ENCODE results near the gene MEIS1. TPM values are rescaled to one million over a fixed set of nuclear protein-coding genes. Genes with fewer than 3 reads are reported as not detected.

Gene MEIS1
- total RNA-seq, 2 experiments from 2014 or later, result not detected

DNA sequence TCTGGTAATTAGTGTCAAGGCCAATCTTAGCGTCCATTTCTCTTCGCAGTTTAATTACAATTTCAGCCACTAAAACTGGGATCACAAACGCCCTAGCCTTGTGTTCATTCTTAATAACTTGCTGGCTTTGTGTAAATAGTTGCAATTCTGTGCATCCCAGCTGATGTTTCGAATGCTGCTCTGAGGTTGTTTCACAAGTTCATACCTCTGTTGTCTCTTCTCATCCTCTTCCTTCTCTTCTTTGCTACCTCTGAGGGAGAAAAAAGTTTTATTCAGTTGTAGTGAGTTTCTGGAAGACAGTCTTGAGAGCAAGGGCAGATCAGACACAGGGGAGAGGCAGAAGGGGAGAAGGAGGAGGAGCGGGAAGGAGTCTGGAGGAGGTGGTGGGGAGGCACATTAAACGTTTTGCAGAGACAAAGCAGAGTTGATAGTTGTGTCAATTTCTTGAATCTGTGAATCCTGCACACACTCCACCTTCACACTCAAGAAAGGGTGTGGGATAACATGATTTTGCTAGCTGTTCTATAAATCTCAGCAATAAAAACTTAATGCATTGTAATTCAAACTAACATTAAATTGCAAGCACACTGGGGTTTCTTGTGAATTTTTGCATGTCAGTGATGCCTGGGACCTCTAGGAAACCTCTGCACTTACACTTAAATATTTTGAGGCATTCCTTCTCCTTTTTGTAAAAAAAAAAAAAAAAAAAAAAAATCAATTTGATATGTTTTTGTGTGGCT lies 6.8 kb downstream of the MEIS1 start:
- ATAC-seq, result no peak
- Mint-ChIP-seq H3K27me3 (ENCODE audit: low read depth) (peaks cover 50% of the 10 kb centered on the region), H3K4me3 (no peak overlapping the region), H3K9me3 (ENCODE audit: insufficient read depth) (no peaks in the 10 kb centered on the region), H3K36me3 (ENCODE audit: low read depth) (no peaks in the 10 kb centered on the region), H3K4me1 (ENCODE audit: low read depth) (no peaks in the 10 kb centered on the region), H3K27ac (no peak overlapping the region)
- CTCF ChIA-PET, result no interaction called here
- no peak for DNase-seq
- POLR2A ChIA-PET, result no interaction called here

DNA sequence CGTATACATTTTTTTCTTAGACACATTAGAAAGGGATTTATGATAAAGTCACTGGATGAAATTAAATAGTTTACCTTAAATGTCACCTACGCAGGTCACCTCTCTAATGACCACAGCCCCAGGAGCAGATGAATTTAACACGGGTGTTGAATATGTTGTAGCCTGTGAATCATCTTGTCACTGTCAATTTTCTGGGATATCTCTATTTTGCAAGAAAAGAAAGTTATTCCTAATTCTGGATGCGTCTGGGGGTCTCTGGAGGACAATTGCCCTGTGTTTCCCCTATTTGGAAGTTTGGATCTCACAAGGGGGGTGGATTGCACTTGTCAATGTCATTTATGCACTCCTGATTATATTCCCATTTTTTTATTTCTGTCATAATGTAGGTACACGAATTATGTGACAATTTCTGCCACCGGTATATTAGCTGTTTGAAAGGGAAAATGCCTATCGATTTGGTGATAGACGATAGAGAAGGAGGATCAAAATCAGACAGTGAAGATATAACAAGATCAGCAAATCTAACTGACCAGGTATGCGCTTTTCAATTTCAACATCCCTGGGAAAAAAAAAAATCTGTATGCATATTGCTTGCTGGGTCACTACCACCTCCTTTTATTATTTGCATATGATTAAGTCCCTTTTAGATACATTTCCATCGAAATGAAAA lies 7.7 kb downstream of the MEIS1 start:
- H3K27ac Mint-ChIP-seq, result no peak overlapping the region
- CTCF ChIA-PET, result no interaction called here

DNA sequence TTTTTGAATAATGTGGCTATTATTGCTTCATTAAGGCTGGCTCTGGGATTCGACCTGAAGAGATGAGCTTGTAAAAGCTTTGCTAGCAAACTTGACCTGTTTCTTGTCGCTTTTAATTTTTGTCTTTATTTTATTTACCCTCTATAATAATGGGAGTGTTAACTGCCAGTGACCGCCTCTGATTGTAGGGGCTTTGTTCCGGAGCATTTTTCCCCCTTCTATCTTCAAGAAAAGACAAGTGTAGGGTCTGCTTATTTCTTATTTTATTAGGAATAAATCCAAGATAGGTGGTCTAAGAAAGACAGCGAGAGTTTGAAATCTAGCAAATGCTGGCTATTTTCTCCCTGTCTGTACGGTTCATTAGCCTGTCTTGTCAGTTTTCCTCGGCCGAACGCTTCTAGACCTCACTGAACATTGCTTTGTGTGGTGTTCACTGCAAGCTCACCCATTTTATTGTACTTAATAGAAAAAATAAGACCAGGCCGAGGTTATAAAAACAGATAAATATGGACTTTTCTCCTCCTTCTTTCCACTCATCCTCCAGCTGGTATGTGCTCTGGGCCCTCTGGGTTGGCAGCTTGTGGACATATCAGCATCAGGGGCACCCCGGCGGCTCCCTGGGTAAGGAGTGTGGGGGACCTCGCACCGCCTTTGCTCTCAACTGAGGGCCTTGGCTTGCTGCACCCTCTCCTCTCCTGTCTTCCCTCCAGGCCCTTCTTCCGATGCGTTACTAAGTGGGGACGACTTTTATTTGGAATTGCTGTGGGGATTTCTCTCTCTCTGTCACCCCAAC lies 8.5 kb downstream of the MEIS1 start:
- ChIA-PET CTCF (no interaction called here), POLR2A (no interaction called here)
- no peak overlapping the region for H3K27ac Mint-ChIP-seq
- H3K4me1 Mint-ChIP-seq (ENCODE audit: low read depth), result no peaks in the 10 kb centered on the region
- H3K4me3 Mint-ChIP-seq, result no peak overlapping the region
- no peaks in the 10 kb centered on the region for H3K36me3 Mint-ChIP-seq (ENCODE audit: low read depth)
- DNase-seq (no peak), ATAC-seq (no peak)
- H3K9me3 Mint-ChIP-seq (ENCODE audit: insufficient read depth), result no peaks in the 10 kb centered on the region
- peaks cover 43% of the 10 kb centered on the region for H3K27me3 Mint-ChIP-seq (ENCODE audit: low read depth)

More for the DNA sequence above, 7.7 kb downstream of the MEIS1 start:
- POLR2A ChIA-PET, result no interaction called here
- Mint-ChIP-seq H3K4me1 (ENCODE audit: low read depth) (no peaks in the 10 kb centered on the region), H3K36me3 (ENCODE audit: low read depth) (no peaks in the 10 kb centered on the region), H3K4me3 (no peak overlapping the region), H3K9me3 (ENCODE audit: insufficient read depth) (no peaks in the 10 kb centered on the region), H3K27me3 (ENCODE audit: low read depth) (peaks cover 48% of the 10 kb centered on the region)
- DNase-seq (no peak), ATAC-seq (no peak)

DNA sequence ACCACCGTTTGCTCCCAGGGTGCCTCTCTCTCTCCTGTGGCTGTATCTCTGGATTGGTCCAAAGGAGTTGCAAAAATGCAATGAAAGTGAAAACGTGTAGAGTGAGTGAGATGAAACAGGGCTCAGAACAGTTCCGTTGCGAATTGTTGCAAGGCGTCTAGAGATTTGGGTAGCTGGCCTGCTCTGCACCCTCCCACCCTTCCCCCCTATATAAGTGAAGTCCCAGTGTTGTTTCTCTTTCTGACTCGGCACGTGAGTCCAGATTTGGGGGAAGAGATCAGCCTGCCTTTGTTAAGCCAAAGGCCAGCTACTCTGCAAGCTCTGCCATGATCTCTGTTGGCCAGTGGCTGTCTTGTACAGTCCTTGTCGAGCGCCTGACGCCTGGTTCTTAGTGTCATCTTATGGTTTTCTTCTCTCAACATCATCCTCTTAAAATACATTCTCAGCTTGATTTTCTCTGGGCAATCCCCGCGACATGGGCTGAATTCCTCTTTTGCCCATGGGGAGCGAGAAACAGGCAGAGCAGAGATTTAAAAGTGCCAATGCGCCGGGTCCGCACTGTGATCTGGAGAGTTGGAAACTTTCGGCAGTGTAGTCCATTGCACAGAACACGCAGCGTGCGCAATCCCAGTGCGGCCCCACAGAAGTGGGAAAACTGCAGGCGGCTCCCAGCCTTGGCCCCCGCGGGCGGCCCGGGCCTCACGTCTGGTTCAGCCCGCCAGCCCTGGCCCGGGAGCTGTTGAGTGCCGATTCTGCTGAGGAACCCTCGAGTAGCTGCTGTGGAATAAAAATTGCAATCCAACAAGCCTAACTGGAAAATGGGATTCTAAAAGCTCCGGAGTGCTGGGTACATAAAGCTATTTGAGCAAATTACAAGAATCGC lies 9.3 kb downstream of the MEIS1 start:
- POLR2A ChIA-PET, result no interaction called here
- no peaks in the 10 kb centered on the region for H3K36me3 Mint-ChIP-seq (ENCODE audit: low read depth)
- H3K9me3 Mint-ChIP-seq (ENCODE audit: insufficient read depth), result no peaks in the 10 kb centered on the region
- H3K27ac Mint-ChIP-seq, result no peak overlapping the region
- peaks cover 40% of the 10 kb centered on the region for H3K27me3 Mint-ChIP-seq (ENCODE audit: low read depth)
- CTCF ChIA-PET, result no interaction called here
- DNase-seq, result no peak
- no peak overlapping the region for H3K4me3 Mint-ChIP-seq
- no peak for ATAC-seq
- H3K4me1 Mint-ChIP-seq (ENCODE audit: low read depth), result no peaks in the 10 kb centered on the region

DNA sequence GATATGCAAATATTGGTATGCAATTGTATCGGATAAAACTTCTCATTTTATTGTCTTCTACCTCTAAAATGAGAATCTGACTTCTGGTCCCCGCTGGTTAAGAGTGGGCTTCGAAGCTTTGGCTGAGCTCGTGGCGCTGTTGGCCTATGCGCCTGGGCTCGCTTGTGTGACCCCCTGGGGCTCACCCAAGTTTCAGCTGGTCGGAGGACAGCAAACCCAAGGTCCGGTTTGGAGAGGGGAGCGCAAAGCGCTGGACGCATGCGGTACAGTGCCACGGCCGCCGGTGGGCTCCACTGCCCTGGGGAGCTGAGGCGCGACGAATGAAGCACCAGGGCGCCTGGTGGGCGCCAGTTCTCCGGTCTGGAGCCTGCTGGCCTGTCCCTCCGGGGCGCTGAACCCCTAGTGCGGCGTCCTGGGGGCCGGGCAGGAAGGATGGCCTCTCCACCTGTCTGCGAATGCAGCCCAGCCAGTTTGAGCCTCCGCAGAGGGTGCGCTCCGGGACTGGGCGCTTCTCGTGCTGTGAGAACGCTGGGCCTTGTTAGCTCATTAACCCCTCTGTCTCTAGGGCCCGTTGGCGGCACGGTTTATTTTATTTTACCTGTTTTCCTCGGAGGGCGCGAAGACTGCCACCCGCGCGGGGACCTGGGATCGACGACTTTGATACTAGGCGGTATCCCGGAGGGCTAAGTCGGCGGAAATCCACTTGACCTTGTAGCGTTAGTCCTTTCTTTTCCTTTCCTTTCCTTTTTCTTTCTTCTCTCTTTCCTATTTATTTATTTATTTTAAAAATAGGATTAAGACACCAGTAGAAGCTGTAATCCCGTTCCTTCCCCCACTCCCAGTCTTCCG lies 10.4 kb downstream of the MEIS1 start:
- H3K9me3 Mint-ChIP-seq (ENCODE audit: insufficient read depth), result no peaks in the 10 kb centered on the region
- no peaks in the 10 kb centered on the region for H3K36me3 Mint-ChIP-seq (ENCODE audit: low read depth)
- H3K27me3 Mint-ChIP-seq (ENCODE audit: low read depth), result peaks cover 30% of the 10 kb centered on the region
- ChIA-PET POLR2A (no interaction called here), CTCF (no interaction called here)
- no peak for DNase-seq
- no peaks in the 10 kb centered on the region for H3K4me1 Mint-ChIP-seq (ENCODE audit: low read depth)
- no peak overlapping the region for H3K4me3 Mint-ChIP-seq
- ATAC-seq, result no peak
- H3K27ac Mint-ChIP-seq, result no peak overlapping the region

DNA sequence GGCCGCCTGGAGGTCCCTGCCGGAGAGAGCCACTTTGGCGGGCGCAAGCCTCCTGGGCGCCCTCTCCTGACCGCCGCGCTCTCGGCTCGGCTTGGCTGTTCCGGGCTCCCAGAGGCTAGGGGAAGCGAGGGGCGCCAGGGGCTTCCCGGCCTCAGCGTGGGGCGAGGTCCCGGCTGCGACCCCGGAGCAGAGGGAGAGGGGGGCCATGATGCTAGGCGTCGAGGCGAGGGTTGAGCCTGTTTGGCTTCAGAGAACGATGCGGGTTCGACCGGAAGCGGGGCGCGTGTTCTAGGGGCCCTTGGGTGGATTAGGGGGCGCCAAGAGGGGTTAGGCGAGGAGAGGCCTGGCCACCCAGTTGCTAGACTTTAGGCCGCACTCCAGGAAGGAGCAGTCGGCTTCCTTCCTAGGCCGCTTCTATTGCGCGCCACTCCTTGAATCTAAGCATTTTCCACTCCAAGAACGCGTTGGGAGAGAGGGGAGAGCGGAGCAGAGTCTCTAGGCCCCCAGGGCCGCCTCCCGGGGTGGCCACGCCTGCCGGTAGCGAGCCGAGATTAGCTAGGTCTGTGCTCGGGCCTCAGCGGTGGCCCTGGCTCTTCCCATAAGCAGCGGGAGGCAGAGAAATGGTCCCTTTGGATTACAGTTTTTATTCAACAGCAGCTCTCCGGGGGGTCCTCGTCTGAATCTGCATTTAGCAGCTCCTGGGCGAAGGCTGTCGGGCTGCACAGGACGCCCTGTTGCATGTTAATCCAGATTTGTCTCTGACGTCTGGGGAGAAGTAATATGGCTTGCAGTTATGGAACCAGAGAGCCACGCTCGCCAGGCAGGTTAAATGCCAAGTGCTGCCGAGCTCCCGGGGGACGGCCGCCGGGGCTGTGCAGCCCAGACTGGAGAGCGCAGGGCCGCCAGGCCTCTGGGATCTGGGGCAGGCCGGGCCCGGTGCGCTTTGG lies 11.3 kb downstream of the MEIS1 start:
- DNase-seq (no peak), ATAC-seq (no peak)
- Mint-ChIP-seq H3K4me3 (no peak overlapping the region), H3K27ac (no peak overlapping the region), H3K9me3 (ENCODE audit: insufficient read depth) (no peaks in the 10 kb centered on the region), H3K36me3 (ENCODE audit: low read depth) (no peaks in the 10 kb centered on the region), H3K4me1 (ENCODE audit: low read depth) (no peaks in the 10 kb centered on the region), H3K27me3 (ENCODE audit: low read depth) (peaks cover 23% of the 10 kb centered on the region)
- CTCF ChIA-PET, result no interaction called here
- POLR2A ChIA-PET, result no interaction called here

DNA sequence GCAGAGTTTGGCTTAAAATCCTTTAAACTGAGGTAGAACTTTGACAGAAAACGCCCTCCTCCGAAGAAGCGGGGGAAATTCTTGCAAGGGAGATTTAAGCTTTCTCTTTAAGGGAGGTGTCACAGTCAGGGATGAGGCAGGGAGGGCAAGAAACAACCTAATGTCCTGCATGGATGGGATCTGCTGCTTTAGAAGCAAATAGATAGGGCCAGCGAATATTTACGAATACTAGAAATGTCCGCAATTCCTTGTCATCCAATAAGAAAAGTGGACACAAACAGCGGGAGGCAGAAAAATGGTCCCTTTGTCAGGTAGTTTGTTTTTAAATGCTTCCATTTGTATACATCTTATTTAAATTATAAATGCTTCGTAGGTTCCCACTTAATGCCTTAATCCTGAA lies 12.0 kb downstream of the MEIS1 start:
- POLR2A ChIA-PET, result no interaction called here
- H3K36me3 Mint-ChIP-seq (ENCODE audit: low read depth), result no peaks in the 10 kb centered on the region
- H3K27ac Mint-ChIP-seq, result no peak overlapping the region
- no peaks in the 10 kb centered on the region for H3K4me1 Mint-ChIP-seq (ENCODE audit: low read depth)
- ATAC-seq (no peak), DNase-seq (no peak)
- CTCF ChIA-PET, result no interaction called here
- H3K4me3 Mint-ChIP-seq, result no peak overlapping the region
- peaks cover 16% of the 10 kb centered on the region for H3K27me3 Mint-ChIP-seq (ENCODE audit: low read depth)
- H3K9me3 Mint-ChIP-seq (ENCODE audit: insufficient read depth), result no peaks in the 10 kb centered on the region

DNA sequence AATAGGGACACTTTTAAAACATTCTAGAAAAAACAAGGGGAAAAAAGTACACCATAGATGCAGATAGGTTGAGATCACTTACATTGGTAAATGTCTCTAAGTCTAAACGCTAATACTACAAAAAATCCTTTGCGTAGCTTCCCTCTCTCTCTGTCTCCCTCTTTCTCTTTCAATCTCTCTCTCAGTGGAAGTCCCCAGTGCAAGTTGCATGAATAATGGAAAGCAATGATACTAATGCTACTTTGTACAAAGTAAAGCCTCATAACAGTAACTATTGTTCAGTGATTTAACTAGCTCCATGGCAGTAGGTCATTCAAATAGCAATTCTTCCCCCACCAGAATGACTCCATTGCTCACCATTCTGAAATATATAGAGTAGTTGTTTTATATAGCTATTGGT lies 12.8 kb downstream of the MEIS1 start:
- no peaks in the 10 kb centered on the region for H3K36me3 Mint-ChIP-seq (ENCODE audit: low read depth)
- no peak overlapping the region for H3K4me3 Mint-ChIP-seq
- H3K9me3 Mint-ChIP-seq (ENCODE audit: insufficient read depth), result no peaks in the 10 kb centered on the region
- H3K4me1 Mint-ChIP-seq (ENCODE audit: low read depth), result no peaks in the 10 kb centered on the region
- H3K27me3 Mint-ChIP-seq (ENCODE audit: low read depth), result peaks cover 16% of the 10 kb centered on the region
- ATAC-seq (no peak), DNase-seq (no peak)
- H3K27ac Mint-ChIP-seq, result no peak overlapping the region
- ChIA-PET POLR2A (no interaction called here), CTCF (no interaction called here)

DNA sequence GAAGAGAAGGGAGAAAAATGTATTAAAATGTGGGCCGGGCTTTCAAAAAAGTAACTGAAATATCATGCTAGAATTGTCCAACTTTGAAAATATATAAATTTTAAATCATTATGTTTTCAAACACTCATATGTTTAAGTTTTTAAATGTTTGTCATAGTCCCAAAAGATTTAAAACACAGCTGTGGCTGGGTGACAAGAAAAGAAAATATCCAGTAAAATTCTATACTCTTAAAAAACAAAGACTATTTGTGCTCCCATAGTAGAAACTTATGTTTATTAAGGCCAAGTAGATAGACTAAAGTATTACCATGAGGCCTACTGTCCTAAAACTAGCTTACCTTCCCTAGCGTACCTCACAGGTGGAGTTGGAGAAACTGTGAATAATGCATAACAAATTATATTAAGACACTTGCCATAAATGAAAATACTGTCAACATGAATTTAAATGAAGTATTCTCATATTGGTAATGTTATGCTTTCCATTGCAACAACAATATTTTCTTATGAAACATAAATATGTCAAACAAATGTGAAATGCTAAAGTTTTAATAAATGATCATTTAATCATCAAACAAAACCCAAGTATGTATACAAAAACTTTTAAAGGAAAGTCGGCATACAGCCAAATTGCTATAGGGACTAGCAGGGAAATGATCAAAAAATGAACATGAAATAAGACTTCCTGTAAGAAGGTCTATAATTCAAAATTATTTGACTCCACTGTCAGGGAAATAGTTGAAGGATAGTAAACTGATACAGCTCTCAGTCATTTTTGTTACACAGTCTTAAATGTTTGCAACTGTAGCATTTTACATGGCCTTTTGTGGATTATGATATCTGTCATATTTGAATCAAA lies 13.4 kb downstream of the MEIS1 start:
- H3K27me3 Mint-ChIP-seq (ENCODE audit: low read depth), result peaks cover 16% of the 10 kb centered on the region
- no peaks in the 10 kb centered on the region for H3K9me3 Mint-ChIP-seq (ENCODE audit: insufficient read depth)
- H3K4me1 Mint-ChIP-seq (ENCODE audit: low read depth), result no peaks in the 10 kb centered on the region
- no peak overlapping the region for H3K4me3 Mint-ChIP-seq
- ChIA-PET CTCF (no interaction called here), POLR2A (no interaction called here)
- no peak for DNase-seq
- no peak overlapping the region for H3K27ac Mint-ChIP-seq
- H3K36me3 Mint-ChIP-seq (ENCODE audit: low read depth), result no peaks in the 10 kb centered on the region
- ATAC-seq, result no peak

DNA sequence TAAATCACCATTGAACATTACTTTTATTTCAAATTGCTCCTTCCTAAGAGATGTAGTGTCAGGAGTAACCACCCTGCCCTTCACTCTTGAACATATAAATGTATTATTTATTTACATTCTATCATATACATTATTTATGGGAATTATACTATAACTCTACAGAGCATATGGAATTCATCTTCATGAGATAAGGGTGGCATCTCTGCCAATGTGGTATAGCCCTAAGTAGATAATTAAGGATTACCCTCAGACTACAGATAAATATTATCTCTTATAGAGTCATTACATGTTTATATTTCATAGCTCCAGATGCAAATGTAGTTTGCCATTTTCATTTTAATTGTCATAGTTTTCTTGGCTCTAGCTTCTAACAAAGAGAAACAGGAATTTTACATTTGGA lies 17.3 kb downstream of the MEIS1 start:
- H3K4me1 Mint-ChIP-seq (ENCODE audit: low read depth), result no peaks in the 10 kb centered on the region
- ChIA-PET POLR2A (no interaction called here), CTCF (no interaction called here)
- no peak overlapping the region for H3K27ac Mint-ChIP-seq
- H3K27me3 Mint-ChIP-seq (ENCODE audit: low read depth), result peaks cover 6% of the 10 kb centered on the region
- ATAC-seq (no peak), DNase-seq (no peak)
- no peak overlapping the region for H3K4me3 Mint-ChIP-seq
- no peaks in the 10 kb centered on the region for H3K36me3 Mint-ChIP-seq (ENCODE audit: low read depth)
- no peaks in the 10 kb centered on the region for H3K9me3 Mint-ChIP-seq (ENCODE audit: insufficient read depth)

All from activated CD8-positive, alpha-beta T cell treated with anti-CD3 and anti-CD28 coated beads, Interleukin-2, amount 10 ng/mL, durations not matched to agents 7 days and 5 days (primary cell).